NCI-H146 treated with DMSO at 0.1 percent for 48 hours (cell line): ENCODE measurements around the gene LIN37.
"Not testable (repeated sequence)": the region's sequence is repeated elsewhere in the genome, so short reads cannot be mapped to it uniquely, and the experiment has no call there.

Experiments
- DNase-seq: peaks from one replicate; lab custom pipeline; 2025; ENCODE audit not compliant: unreplicated experiment; lab: John Stamatoyannopoulos, UW

Gene LIN37

DNA sequence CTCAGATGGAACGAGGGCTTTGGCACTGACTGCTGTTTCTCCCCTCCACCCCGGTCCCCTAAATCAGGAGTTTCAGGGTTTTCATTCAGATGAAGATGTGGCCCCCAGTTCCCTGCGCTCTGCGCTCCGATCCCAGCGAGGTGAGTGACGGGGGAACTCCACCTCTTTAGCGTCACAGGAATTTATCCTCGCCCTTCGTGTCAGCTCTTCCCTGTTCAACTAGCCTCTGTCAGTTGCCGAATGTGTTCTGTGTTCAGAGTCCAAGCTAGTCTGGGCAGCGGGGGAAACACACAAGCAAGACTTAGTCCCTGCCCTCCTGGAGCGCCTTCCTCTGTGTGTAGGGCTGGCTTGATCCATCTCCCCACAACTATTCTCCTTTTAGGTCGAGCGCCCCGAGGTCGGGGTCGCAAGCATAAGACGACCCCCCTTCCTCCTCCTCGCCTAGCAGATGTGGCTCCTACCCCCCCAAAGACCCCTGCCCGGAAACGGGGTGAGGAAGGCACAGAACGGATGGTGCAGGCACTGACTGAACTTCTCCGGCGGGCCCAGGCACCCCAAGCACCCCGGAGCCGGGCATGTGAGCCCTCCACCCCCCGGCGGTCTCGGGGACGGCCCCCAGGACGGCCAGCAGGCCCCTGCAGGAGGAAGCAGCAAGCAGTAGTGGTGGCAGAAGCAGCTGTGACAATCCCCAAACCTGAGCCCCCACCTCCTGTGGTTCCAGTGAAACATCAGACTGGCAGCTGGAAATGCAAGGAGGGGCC lies 28.8 kb upstream of the LIN37 start:
- DNase-seq: no peak

DNA sequence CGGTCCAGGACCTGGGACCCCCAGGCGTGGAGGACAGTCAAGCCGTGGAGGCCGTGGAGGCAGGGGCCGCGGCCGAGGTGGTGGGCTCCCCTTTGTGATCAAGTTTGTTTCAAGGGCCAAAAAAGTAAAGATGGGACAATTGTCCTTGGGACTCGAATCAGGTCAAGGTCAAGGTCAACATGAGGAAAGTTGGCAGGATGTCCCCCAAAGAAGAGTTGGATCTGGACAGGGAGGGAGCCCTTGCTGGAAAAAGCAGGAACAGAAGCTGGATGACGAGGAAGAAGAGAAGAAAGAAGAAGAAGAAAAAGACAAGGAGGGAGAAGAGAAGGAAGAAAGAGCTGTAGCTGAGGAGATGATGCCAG lies 28.2 kb upstream of the LIN37 start:
- DNase-seq: no peak

- no peak for DNase-seq
Measured at GRCh38 chr19:35720648-35721047, 27.7 kb upstream of the LIN37 start.

DNA sequence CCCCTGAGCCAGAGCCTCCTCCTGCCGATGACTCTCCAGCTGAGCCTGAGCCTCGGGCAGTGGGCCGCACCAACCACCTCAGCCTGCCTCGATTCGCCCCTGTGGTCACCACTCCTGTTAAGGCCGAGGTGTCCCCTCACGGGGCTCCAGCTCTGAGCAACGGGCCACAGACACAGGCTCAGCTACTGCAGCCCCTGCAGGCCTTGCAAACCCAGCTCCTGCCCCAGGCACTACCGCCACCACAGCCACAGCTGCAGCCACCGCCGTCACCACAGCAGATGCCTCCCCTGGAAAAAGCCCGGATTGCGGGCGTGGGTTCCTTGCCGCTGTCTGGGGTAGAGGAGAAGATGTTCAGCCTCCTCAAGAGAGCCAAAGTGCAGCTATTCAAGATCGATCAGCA lies 27.0 kb upstream of the LIN37 start:
- DNase-seq: no peak

GRCh38 chr19:35722461-35722860 lies 25.9 kb upstream of the LIN37 start:
- DNase-seq: no peak

GRCh38 chr19:35722897-35723296 lies 25.5 kb upstream of the LIN37 start:
- DNase-seq: no peak

- DNase-seq: no peak
Measured at GRCh38 chr19:35723671-35724070, 24.7 kb upstream of the LIN37 start.

- DNase-seq: not testable (repeated sequence)
Measured at GRCh38 chr19:35724132-35724531, 24.2 kb upstream of the LIN37 start.

GRCh38 chr19:35724560-35724959 lies 23.8 kb upstream of the LIN37 start:
- DNase-seq: no peak

DNA sequence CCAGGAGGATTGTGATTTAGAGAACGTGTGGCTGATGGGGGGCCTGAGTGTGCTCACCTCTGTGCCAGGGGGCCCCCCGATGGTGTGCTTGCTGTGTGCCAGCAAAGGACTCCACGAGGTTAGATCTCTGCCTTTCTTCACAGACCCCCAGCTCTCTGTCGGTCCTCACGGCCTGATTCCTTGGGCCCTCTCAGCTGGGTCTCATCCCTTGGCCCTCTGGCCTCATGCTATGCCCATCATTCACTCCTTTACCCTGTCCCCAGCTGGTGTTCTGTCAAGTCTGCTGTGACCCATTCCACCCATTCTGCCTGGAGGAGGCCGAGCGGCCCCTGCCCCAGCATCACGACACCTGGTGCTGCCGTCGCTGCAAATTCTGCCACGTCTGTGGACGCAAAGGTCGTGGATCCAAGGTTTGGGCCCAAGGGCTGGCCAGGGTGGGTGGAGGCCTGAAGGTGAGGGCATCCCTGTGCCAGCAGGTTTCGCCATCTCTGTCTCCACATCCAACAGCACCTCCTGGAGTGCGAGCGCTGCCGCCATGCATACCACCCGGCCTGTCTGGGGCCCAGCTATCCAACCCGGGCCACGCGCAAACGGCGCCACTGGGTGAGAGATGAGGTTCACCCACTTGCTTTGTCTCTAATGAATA lies 23.0 kb upstream of the LIN37 start:
- no peak for DNase-seq

GRCh38 chr19:35727053-35727955 lies 21.1 kb upstream of the LIN37 start:
- DNase-seq: no peak

- DNase-seq: no peak
Measured at GRCh38 chr19:35727956-35728706, 20.2 kb upstream of the LIN37 start.

DNA sequence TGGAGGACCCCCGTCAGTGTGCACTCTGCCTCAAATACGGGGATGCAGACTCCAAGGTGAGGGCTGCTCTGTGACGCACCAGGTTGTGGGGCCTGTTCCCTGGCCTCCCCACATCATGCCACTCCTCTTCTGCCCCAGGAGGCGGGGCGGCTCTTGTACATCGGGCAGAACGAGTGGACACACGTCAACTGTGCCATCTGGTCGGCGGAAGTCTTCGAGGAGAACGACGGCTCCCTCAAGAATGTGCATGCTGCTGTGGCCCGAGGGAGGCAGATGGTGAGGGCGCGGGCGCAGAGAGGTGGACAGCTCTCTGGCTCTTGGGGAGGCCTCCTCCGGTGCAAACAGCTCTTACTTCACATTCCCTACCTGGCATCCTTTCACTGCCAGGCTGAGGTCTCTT lies 19.4 kb upstream of the LIN37 start:
- no peak for DNase-seq

- no peak for DNase-seq
Measured at GRCh38 chr19:35729763-35730162, 18.6 kb upstream of the LIN37 start.

GRCh38 chr19:35730326-35730725 lies 18.1 kb upstream of the LIN37 start:
- no peak for DNase-seq

DNA sequence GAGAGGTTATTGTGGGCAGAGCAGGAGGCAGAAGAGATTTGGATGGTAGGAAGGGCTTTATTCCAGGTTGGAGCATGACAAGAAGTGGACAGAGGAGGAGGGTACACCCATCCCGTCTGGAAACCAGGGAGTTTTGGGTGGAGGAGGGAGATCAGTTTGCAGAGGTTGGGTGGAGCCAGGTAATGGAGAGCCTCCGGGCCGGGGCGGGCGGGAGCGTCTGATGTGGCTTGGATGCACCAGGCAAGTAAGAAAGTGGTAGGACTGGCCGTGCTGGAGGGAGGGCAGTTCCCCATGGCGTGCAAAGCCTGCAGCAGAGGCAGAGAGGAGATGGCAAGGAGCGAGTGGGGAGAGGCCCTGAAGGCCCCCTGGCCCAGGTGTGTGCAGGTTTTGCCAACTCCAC lies 17.0 kb upstream of the LIN37 start:
- DNase-seq: no peak

- DNase-seq: no peak
Measured at GRCh38 chr19:35731779-35732405, 16.5 kb upstream of the LIN37 start.

GRCh38 chr19:35732540-35733179 lies 15.7 kb upstream of the LIN37 start:
- no peak for DNase-seq

- no peak for DNase-seq
Measured at GRCh38 chr19:35733180-35734125, 14.9 kb upstream of the LIN37 start.
